Natural killer cell treated with Interleukin-12 subunit alpha and Interleukin-12 subunit beta and Interleukin-15 and Interleukin-18, amount 100 ng/mL, for 72 hours (primary cell): ENCODE data around the gene MUC21. TPM values are rescaled to one million over a fixed set of nuclear protein-coding genes. Genes with fewer than 3 reads are reported as not detected.
"Not testable (repeated sequence)": the region's sequence is repeated elsewhere in the genome, so short reads cannot be mapped to it uniquely, and the experiment has no call there.

ENCODE experiments used
- ATAC-seq, 2 donors: fragments of 150-1000 bp; cut with Tn5 transposase in 1 of 2; sonication (Bioruptor Pico), chemical (Tn5 transposase) in 1 of 2; 2 replicates each; pipeline ENCODE4 v1.10.0; 2021
- DNase-seq: peaks from one replicate; pipeline ENCODE4 v3.0.0; 2022; ENCODE audit warnings: low spot score
- H3K27ac Mint-ChIP-seq, 2 donors: 1 replicate in 1 of 2; 2 replicates in 1 of 2; pipeline ENCODE4 v1.8.0; 2022; ENCODE audit warnings: mixed read lengths in 2 of 2, mild to moderate bottlenecking in 1 of 2, moderate library complexity in 1 of 2
- H3K27me3 Mint-ChIP-seq, 2 donors: 1 replicate in 1 of 2; 2 replicates in 1 of 2; pipeline ENCODE4 v1.8.0; 2022; ENCODE audit warnings: mixed read lengths in 2 of 2
- H3K36me3 Mint-ChIP-seq: one replicate; pipeline ENCODE4 v1.8.0; 2022; ENCODE audit warnings: mixed read lengths
- H3K4me1 Mint-ChIP-seq, 2 donors: 1 replicate in 1 of 2; 2 replicates in 1 of 2; pipeline ENCODE4 v1.8.0; 2022; ENCODE audit warnings: low read depth in 2 of 2, mixed read lengths in 2 of 2, mild to moderate bottlenecking in 1 of 2
- H3K4me3 Mint-ChIP-seq: one replicate; pipeline ENCODE4 v1.8.0; 2022; ENCODE audit warnings: mixed read lengths
- H3K9me3 Mint-ChIP-seq: 2 replicates; pipeline ENCODE4 v1.8.0; 2022; ENCODE audit warnings: mixed read lengths
- total RNA-seq, 2 donors: library from RNA; stranded (reverse); gene quantifications; one replicate each; pipeline ENCODE4 v1.2.3, GENCODE V29; 2022

The MUC21 gene
- total RNA-seq, 2 donors from 2014 or later: not detected

GRCh38 chr6:30955367-30956042 lies 28.0 kb upstream of the MUC21 start:
- Mint-ChIP-seq H3K4me1 (peaks cover 16 to 18% of the 10 kb centered on the region in 2 donors), H3K27ac (peak overlapping the region in 1 of 2 donors; percentile 32), H3K9me3 (no peaks in the 10 kb centered on the region), H3K27me3 (peaks cover 51 to 68% of the 10 kb centered on the region in 2 donors), H3K36me3 (no peaks in the 10 kb centered on the region), H3K4me3 (peak overlapping the region; percentile 66)
- DNase-seq (peak; percentile 82), ATAC-seq (peak; percentile 88 to 90)

GRCh38 chr6:30957716-30958115 lies 25.8 kb upstream of the MUC21 start:
- no peaks in the 10 kb centered on the region for H3K9me3 Mint-ChIP-seq
- no peak overlapping the region for H3K27ac Mint-ChIP-seq
- peaks cover 38 to 59% of the 10 kb centered on the region in 2 donors for H3K27me3 Mint-ChIP-seq
- no peaks in the 10 kb centered on the region for H3K36me3 Mint-ChIP-seq
- peak overlapping the region; percentile 18 for H3K4me3 Mint-ChIP-seq
- H3K4me1 Mint-ChIP-seq: peaks cover 6 to 8% of the 10 kb centered on the region in 2 donors
- ATAC-seq (no peak), DNase-seq (no peak)

- Mint-ChIP-seq H3K36me3 (no peaks in the 10 kb centered on the region), H3K27ac (no peak overlapping the region), H3K4me1 (peaks cover 28 to 33% of the 10 kb centered on the region in 2 donors), H3K4me3 (no peak overlapping the region), H3K27me3 (peaks cover 43 to 59% of the 10 kb centered on the region in 2 donors), H3K9me3 (peaks cover 5% of the 10 kb centered on the region)
- ATAC-seq (no peak), DNase-seq (no peak)
These were observed 22.4 kb upstream of the MUC21 start for GRCh38 chr6:30960907-30961673.

- DNase-seq: no peak
- Mint-ChIP-seq H3K9me3 (peaks cover 5% of the 10 kb centered on the region), H3K27ac (no peak overlapping the region), H3K27me3 (peaks cover 40 to 54% of the 10 kb centered on the region in 2 donors), H3K36me3 (no peaks in the 10 kb centered on the region), H3K4me1 (peaks cover 30 to 31% of the 10 kb centered on the region in 2 donors), H3K4me3 (no peak overlapping the region)
- no peak for ATAC-seq
These were observed 20.8 kb upstream of the MUC21 start for GRCh38 chr6:30962716-30963115.

GRCh38 chr6:30963641-30964040 lies 19.9 kb upstream of the MUC21 start:
- Mint-ChIP-seq H3K27ac (no peak overlapping the region), H3K27me3 (peaks cover 33 to 45% of the 10 kb centered on the region in 2 donors), H3K36me3 (no peaks in the 10 kb centered on the region), H3K4me3 (no peak overlapping the region), H3K9me3 (peaks cover 5% of the 10 kb centered on the region), H3K4me1 (peaks cover 30 to 31% of the 10 kb centered on the region in 2 donors)
- DNase-seq: no peak
- no peak for ATAC-seq

- H3K9me3 Mint-ChIP-seq: peaks cover 5% of the 10 kb centered on the region
- H3K4me1 Mint-ChIP-seq: peaks cover 30 to 31% of the 10 kb centered on the region in 2 donors
- H3K27me3 Mint-ChIP-seq: peaks cover 32 to 41% of the 10 kb centered on the region in 2 donors
- H3K4me3 Mint-ChIP-seq: peak overlapping the region; percentile 36
- ATAC-seq: peak; percentile 88 to 90
- DNase-seq: peak; percentile 75
- H3K36me3 Mint-ChIP-seq: no peaks in the 10 kb centered on the region
- H3K27ac Mint-ChIP-seq: peak overlapping the region in 1 of 2 donors; percentile 67
These were observed 19.4 kb upstream of the MUC21 start for GRCh38 chr6:30964075-30964474.

- H3K4me1 Mint-ChIP-seq: peaks cover 31 to 32% of the 10 kb centered on the region in 2 donors
- ATAC-seq: peak; percentile 43
- peaks cover 34 to 36% of the 10 kb centered on the region in 2 donors for H3K27me3 Mint-ChIP-seq
- peaks cover 5% of the 10 kb centered on the region for H3K9me3 Mint-ChIP-seq
- no peak for DNase-seq
- peak overlapping the region; percentile 3 to 67 for H3K27ac Mint-ChIP-seq
- H3K4me3 Mint-ChIP-seq: peak overlapping the region; percentile 36
- no peaks in the 10 kb centered on the region for H3K36me3 Mint-ChIP-seq
These were observed 18.3 kb upstream of the MUC21 start for GRCh38 chr6:30965140-30965601.

- peaks cover 5% of the 10 kb centered on the region for H3K9me3 Mint-ChIP-seq
- H3K4me3 Mint-ChIP-seq: no peak overlapping the region
- no peaks in the 10 kb centered on the region for H3K36me3 Mint-ChIP-seq
- H3K27me3 Mint-ChIP-seq: peaks cover 32% of the 10 kb centered on the region in 2 donors
- H3K4me1 Mint-ChIP-seq: peaks cover 31 to 32% of the 10 kb centered on the region in 2 donors
- ATAC-seq (no peak), DNase-seq (no peak)
- peak overlapping the region in 1 of 2 donors; percentile 67 for H3K27ac Mint-ChIP-seq
These were observed 17.4 kb upstream of the MUC21 start for GRCh38 chr6:30966154-30966553.

GRCh38 chr6:30969171-30969570 lies 14.3 kb upstream of the MUC21 start:
- ATAC-seq, H3K4me3 Mint-ChIP-seq, H3K9me3 Mint-ChIP-seq, DNase-seq, H3K27ac Mint-ChIP-seq, H3K36me3 Mint-ChIP-seq: not testable (repeated sequence)
- Mint-ChIP-seq H3K4me1 (peaks cover 23% of the 10 kb centered on the region in 2 donors), H3K27me3 (peaks cover 42 to 47% of the 10 kb centered on the region in 2 donors)

- ATAC-seq (no peak), DNase-seq (no peak)
- Mint-ChIP-seq H3K9me3 (no peaks in the 10 kb centered on the region), H3K27ac (no peak overlapping the region), H3K27me3 (peaks cover 29 to 36% of the 10 kb centered on the region in 2 donors), H3K4me3 (no peak overlapping the region), H3K4me1 (peaks cover 5 to 6% of the 10 kb centered on the region in 2 donors), H3K36me3 (no peaks in the 10 kb centered on the region)
These were observed 12.6 kb upstream of the MUC21 start for GRCh38 chr6:30970946-30971345.

GRCh38 chr6:30972816-30973215 lies 10.7 kb upstream of the MUC21 start:
- H3K27ac Mint-ChIP-seq: no peak overlapping the region
- DNase-seq (no peak), ATAC-seq (no peak)
- no peak overlapping the region for H3K4me3 Mint-ChIP-seq
- peaks cover 0 to 2% of the 10 kb centered on the region in 2 donors for H3K4me1 Mint-ChIP-seq
- H3K36me3 Mint-ChIP-seq: no peaks in the 10 kb centered on the region
- H3K27me3 Mint-ChIP-seq: peaks cover 23 to 29% of the 10 kb centered on the region in 2 donors
- no peaks in the 10 kb centered on the region for H3K9me3 Mint-ChIP-seq

GRCh38 chr6:30974490-30975252 lies 8.8 kb upstream of the MUC21 start:
- Mint-ChIP-seq H3K27me3 (peaks cover 26 to 43% of the 10 kb centered on the region in 2 donors), H3K4me3 (no peak overlapping the region), H3K4me1 (no peaks in the 10 kb centered on the region), H3K36me3 (no peaks in the 10 kb centered on the region), H3K9me3 (no peaks in the 10 kb centered on the region), H3K27ac (no peak overlapping the region)
- DNase-seq (no peak), ATAC-seq (no peak)

- H3K4me3 Mint-ChIP-seq: no peak overlapping the region
- peaks cover 34 to 49% of the 10 kb centered on the region in 2 donors for H3K27me3 Mint-ChIP-seq
- DNase-seq (no peak), ATAC-seq (no peak)
- no peak overlapping the region for H3K27ac Mint-ChIP-seq
- no peaks in the 10 kb centered on the region for H3K36me3 Mint-ChIP-seq
- H3K4me1 Mint-ChIP-seq: peaks cover 0 to 2% of the 10 kb centered on the region in 2 donors
- no peaks in the 10 kb centered on the region for H3K9me3 Mint-ChIP-seq
These were observed 4.4 kb upstream of the MUC21 start for GRCh38 chr6:30979141-30979540.
